ENCODE results near the gene EFHD2. TPM values are rescaled to one million over a fixed set of nuclear protein-coding genes. Genes with fewer than 3 reads are reported as not detected.
"Not testable (repeated sequence)": the region's sequence is repeated elsewhere in the genome, so short reads cannot be mapped to it uniquely, and the experiment has no call there.

The EFHD2 gene
- total RNA-seq, 1 donor from 2014 or later: 26.0 TPM

DNA sequence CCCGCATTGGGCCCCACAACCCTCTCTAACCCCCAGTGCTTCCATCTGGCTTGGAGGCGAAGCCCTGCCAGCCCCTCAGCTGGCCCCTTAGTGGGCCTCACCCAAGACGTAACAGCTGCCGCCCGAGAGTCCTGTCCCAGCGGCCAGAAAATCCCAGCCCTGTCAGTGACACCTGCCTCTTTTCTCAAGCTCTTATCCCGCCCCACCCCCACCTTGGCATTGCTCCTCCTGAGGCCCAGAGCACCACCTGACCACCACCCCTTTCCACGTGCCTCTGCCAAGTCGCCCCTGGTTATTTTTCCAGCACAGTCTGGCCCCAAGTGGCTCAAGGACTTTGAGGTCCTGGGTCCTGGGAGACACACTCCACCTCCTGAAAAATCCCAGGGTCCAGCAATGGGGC is 22.6 kb downstream of the EFHD2 start:
- H3K36me3 ChIP-seq (ENCODE audit: insufficient read depth, low read length): no peaks in the 10 kb centered on the region
- H3K27ac Mint-ChIP-seq (ENCODE audit: unreplicated experiment): peak overlapping the region; percentile 18
- no peaks in the 10 kb centered on the region for H3K4me1 Mint-ChIP-seq (ENCODE audit: low read depth, unreplicated experiment)
- H3K4me3 Mint-ChIP-seq (ENCODE audit: unreplicated experiment): no peak overlapping the region
- peaks cover 15% of the 10 kb centered on the region for H4K20me1 ChIP-seq (ENCODE audit: insufficient read depth, low read length)
- H3K36me3 Mint-ChIP-seq (ENCODE audit: low read depth, unreplicated experiment): no peaks in the 10 kb centered on the region
- FAIRE-seq: no peak
- H3K4me3 ChIP-seq (ENCODE audit: insufficient read depth, low read depth, low read length): no peak overlapping the region
- no peak overlapping the region for H3K9ac ChIP-seq (ENCODE audit: low read length)
- TF ChIP-seq EZH2 (IDR thresholded peaks at IDR 0.05; ENCODE audit: insufficient read depth, low read length): no peak
- TF ChIP-seq CTCF (IDR thresholded peaks at IDR 0.05; ENCODE audit: insufficient read depth, low read depth, low read length): no peak
- H3K4me1 ChIP-seq (ENCODE audit: insufficient read depth, low read length): peaks cover 5% of the 10 kb centered on the region
- H3K9me3 ChIP-seq (ENCODE audit: insufficient read depth, low read depth, low read length): no peaks in the 10 kb centered on the region
- no peak overlapping the region for H3K4me2 ChIP-seq (ENCODE audit: low read length)
- no peak overlapping the region for H3K27ac ChIP-seq (ENCODE audit: low read depth, low read length)
- H3K27me3 Mint-ChIP-seq (ENCODE audit: low read depth, unreplicated experiment): peaks cover 2% of the 10 kb centered on the region
- no peak overlapping the region for H2AFZ ChIP-seq (ENCODE audit: low read depth, low read length)
- no peaks in the 10 kb centered on the region for H3K79me2 ChIP-seq (ENCODE audit: insufficient read depth, low read length)
- no peak for DNase-seq (ENCODE audit: low read depth)
- H3K27me3 ChIP-seq (ENCODE audit: insufficient read depth, low read length): no peaks in the 10 kb centered on the region
- H3K9me3 Mint-ChIP-seq (ENCODE audit: unreplicated experiment): no peaks in the 10 kb centered on the region

DNA sequence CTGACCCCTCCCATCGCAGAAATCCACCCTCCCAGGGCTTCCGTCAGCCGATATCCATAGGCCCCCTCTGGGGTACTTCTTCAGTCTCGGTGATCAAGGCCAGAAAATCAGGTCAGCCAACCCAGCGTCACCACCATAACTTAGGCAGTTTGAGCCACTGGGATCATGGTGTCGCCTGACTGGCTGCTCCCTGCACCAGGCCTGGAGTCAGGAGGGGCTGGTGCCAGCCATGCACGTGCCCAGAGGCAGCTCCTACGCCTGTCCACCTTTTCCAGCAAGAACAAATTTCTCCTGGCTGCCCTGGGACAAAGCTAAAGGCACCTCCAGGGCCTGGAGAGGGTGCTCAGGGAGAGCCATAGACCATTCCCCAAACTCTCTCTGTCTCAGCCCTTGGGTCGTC is 23.8 kb downstream of the EFHD2 start:
- Histone ChIP-seq H2AFZ (ENCODE audit: low read depth, low read length) (no peak overlapping the region), H3K4me1 (ENCODE audit: insufficient read depth, low read length) (peaks cover 3% of the 10 kb centered on the region), H3K9me3 (ENCODE audit: insufficient read depth, low read depth, low read length) (no peaks in the 10 kb centered on the region), H4K20me1 (ENCODE audit: insufficient read depth, low read length) (peaks cover 13% of the 10 kb centered on the region), H3K36me3 (ENCODE audit: insufficient read depth, low read length) (no peaks in the 10 kb centered on the region), H3K79me2 (ENCODE audit: insufficient read depth, low read length) (no peaks in the 10 kb centered on the region), H3K4me2 (ENCODE audit: low read length) (no peak overlapping the region), H3K4me3 (ENCODE audit: insufficient read depth, low read depth, low read length) (no peak overlapping the region), H3K27me3 (ENCODE audit: insufficient read depth, low read length) (no peaks in the 10 kb centered on the region), H3K9ac (ENCODE audit: low read length) (no peak overlapping the region), H3K27ac (ENCODE audit: low read depth, low read length) (no peak overlapping the region)
- Mint-ChIP-seq H3K27me3 (ENCODE audit: low read depth, unreplicated experiment) (peaks cover 2% of the 10 kb centered on the region), H3K36me3 (ENCODE audit: low read depth, unreplicated experiment) (no peaks in the 10 kb centered on the region), H3K4me3 (ENCODE audit: unreplicated experiment) (no peak overlapping the region), H3K4me1 (ENCODE audit: low read depth, unreplicated experiment) (no peaks in the 10 kb centered on the region), H3K27ac (ENCODE audit: unreplicated experiment) (no peak overlapping the region), H3K9me3 (ENCODE audit: unreplicated experiment) (no peaks in the 10 kb centered on the region)
- DNase-seq (ENCODE audit: low read depth) (no peak), FAIRE-seq (no peak)
- TF ChIP-seq CTCF (IDR thresholded peaks at IDR 0.05; ENCODE audit: insufficient read depth, low read depth, low read length) (no peak), EZH2 (IDR thresholded peaks at IDR 0.05; ENCODE audit: insufficient read depth, low read length) (no peak)

DNA sequence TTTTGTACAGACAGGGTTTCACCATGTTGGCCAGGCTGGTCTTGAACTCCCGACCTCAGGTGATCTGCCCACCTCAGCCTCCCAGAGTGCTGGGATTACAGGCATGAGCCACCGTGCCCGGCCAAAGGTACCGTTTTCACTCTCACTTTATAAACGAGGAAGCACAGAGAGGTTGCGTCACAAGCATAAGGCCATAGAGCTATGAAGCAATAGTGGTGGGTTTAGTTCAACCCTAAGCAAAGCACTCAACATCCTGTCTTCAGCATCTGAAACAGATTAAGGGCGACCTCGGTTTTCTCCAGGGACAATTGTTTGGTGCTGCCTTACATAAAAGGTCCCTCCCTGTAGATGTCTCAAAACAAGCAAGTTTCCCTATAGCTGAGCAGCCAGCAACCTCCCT is 25.1 kb downstream of the EFHD2 start:
- H3K36me3 Mint-ChIP-seq (ENCODE audit: low read depth, unreplicated experiment); H3K4me3 ChIP-seq (ENCODE audit: insufficient read depth, low read depth, low read length); FAIRE-seq; H3K9me3 Mint-ChIP-seq (ENCODE audit: unreplicated experiment); H3K36me3 ChIP-seq (ENCODE audit: insufficient read depth, low read length); H3K79me2 ChIP-seq (ENCODE audit: insufficient read depth, low read length); H3K9ac ChIP-seq (ENCODE audit: low read length); H3K27me3 ChIP-seq (ENCODE audit: insufficient read depth, low read length); H3K4me1 ChIP-seq (ENCODE audit: insufficient read depth, low read length); H2AFZ ChIP-seq (ENCODE audit: low read depth, low read length); H3K4me2 ChIP-seq (ENCODE audit: low read length); DNase-seq (ENCODE audit: low read depth); H3K27ac ChIP-seq (ENCODE audit: low read depth, low read length); H3K4me1 Mint-ChIP-seq (ENCODE audit: low read depth, unreplicated experiment); H3K9me3 ChIP-seq (ENCODE audit: insufficient read depth, low read depth, low read length); H3K4me3 Mint-ChIP-seq (ENCODE audit: unreplicated experiment); H3K27ac Mint-ChIP-seq (ENCODE audit: unreplicated experiment); H4K20me1 ChIP-seq (ENCODE audit: insufficient read depth, low read length): not testable (repeated sequence)
- peaks cover 10% of the 10 kb centered on the region for H3K27me3 Mint-ChIP-seq (ENCODE audit: low read depth, unreplicated experiment)
